Upper lobe of left lung (tissue), 6 donors: ENCODE results near the gene SH3TC2. TPM values are rescaled to one million over a fixed set of nuclear protein-coding genes. Genes with fewer than 3 reads are reported as not detected.

Experiments
- ATAC-seq, 2 donors: fragments of 200-7000 bp; cut with Tn5 transposase; one replicate each; pipeline ENCODE4 v1.9.1; 2022; ENCODE audit warnings: mild to moderate bottlenecking in 2 of 2, moderate library complexity in 2 of 2; ENCODE audit not compliant: low FRiP score in 2 of 2
- DNase-seq, 2 donors: peaks; one replicate each; pipeline ENCODE4 v3.0.0-alpha.2; 2019 to 2020
- H3K27ac ChIP-seq, 4 donors: fragments of 200-600 bp; sonication (generic); one replicate each; pipeline ENCODE4 v1.5.1; 2016 to 2019
- H3K27me3 ChIP-seq, 4 donors: fragments of 200-600 bp; sonication (generic); one replicate each; pipeline ENCODE4 v1.5.1; 2017 to 2019
- H3K36me3 ChIP-seq, 4 donors: fragments of 200-600 bp; sonication (generic); one replicate each; pipeline ENCODE4 v1.5.1; 2016 to 2019
- H3K4me1 ChIP-seq, 4 donors: fragments of 200-600 bp; sonication (generic); one replicate each; pipeline ENCODE4 v1.5.1; 2018 to 2019
- H3K4me3 ChIP-seq, 4 donors: fragments of 200-600 bp; sonication (generic); one replicate each; pipeline ENCODE4 v1.5.1; 2017 to 2019; ENCODE audit warnings: mild to moderate bottlenecking in 2 of 4, moderate library complexity in 1 of 4
- H3K9me3 ChIP-seq, 4 donors: fragments of 200-600 bp; sonication (generic); one replicate each; pipeline ENCODE4 v1.5.1; 2018 to 2019
- CTCF ChIP-seq, 6 experiments: fragments of 450-650 bp in 4 of 6; fragments of 200-600 bp in 2 of 6; sonication (generic) in 2 of 6; IDR thresholded peaks; one replicate each; pipeline ENCODE4 v1.5.1; 2016 to 2019; ENCODE audit warnings: antibody characterized with exemption in 6 of 6
- EP300 ChIP-seq, 4 donors: sonication (generic); formaldehyde crosslinking; IDR thresholded peaks; one replicate each; pipeline ENCODE4 v1.5.1; 2017; ENCODE audit warnings: antibody characterized with exemption in 4 of 4, control low read depth in 2 of 4
- POLR2A ChIP-seq, 4 donors: fragments of 450-650 bp; IDR thresholded peaks; one replicate each; pipeline ENCODE4 v1.5.1; 2016 to 2017; ENCODE audit warnings: antibody characterized with exemption in 4 of 4, mild to moderate bottlenecking in 2 of 4
- POLR2AphosphoS5 ChIP-seq, 2 donors: sonication (generic); formaldehyde crosslinking; IDR thresholded peaks; one replicate each; pipeline ENCODE4 v1.5.1; 2017; ENCODE audit warnings: antibody characterized with exemption in 2 of 2
- WGBS, 2 donors: methylation state at CpG; one replicate each; pipeline ENCODE4 v1.1.5; 2017 to 2018; 5-methylcytosine and 5-hydroxymethylcytosine counted together
- total RNA-seq, 6 donors: library from RNA; depleted of rRNA in 4 of 6; stranded (reverse); fragments of >200 nt in 4 of 6; gene quantifications; one replicate each; pipeline versions ENCODE4 v1.1.0 to v1.2.1, GENCODE V29; 2016 to 2021
- donor health status: DM: no; HTN: no; CAD: no; lungs with moderate emphysema.
- donor health status: DM: no; HTN: yes; CAD: no; lungs with severe emphysema.

SH3TC2 gene
- total RNA-seq, 6 donors from 2014 or later = under 0.01 to 3.1 (median 1.2) TPM

DNA sequence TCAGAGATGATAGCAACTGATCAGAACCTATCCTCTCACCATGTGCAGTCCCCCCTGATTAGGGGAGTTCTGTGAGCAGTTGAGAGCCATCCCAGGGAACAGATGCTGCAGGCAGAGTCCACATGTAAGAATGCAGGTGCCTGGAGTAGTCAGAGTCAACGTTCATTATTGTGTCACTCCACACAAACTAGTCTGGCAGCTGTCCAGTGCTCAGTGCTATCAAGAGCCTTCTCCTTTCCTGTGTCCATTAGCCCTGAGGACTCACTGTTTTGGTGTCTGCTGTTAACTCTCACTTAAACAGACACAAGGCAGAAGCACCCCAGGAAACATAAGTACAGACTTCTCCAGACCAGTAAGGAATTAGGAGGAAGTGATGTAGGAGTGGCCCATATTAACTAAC is 2.5 kb downstream of the SH3TC2 start:
- Histone ChIP-seq H3K36me3 (no peaks in the 10 kb centered on the region), H3K4me1 (peaks cover 15 to 37% (median 22%) of the 10 kb centered on the region in 4 donors), H3K9me3 (no peaks in the 10 kb centered on the region), H3K27ac (peak overlapping the region in 2 of 4 donors; percentile 2 to 81), H3K27me3 (no peaks in the 10 kb centered on the region), H3K4me3 (no peak overlapping the region)
- WGBS, 2 donors = 0% methylated on average over 1 of the region's 1 CpG; no CpG with 5 or more reads in 1 of the 2 donors
- peak in 1 of 2 donors; percentile 42 for DNase-seq
- no peak for TF ChIP-seq CTCF (IDR thresholded peaks at IDR 0.05)
- no peak for TF ChIP-seq POLR2AphosphoS5 (IDR thresholded peaks at IDR 0.05)
- TF ChIP-seq POLR2A (IDR thresholded peaks at IDR 0.05) = no peak
- no peak for TF ChIP-seq EP300 (IDR thresholded peaks at IDR 0.05)
- no peak for ATAC-seq

GRCh38 chr5:149056616-149057165 is 6.2 kb downstream of the SH3TC2 start:
- no peak overlapping the region for H3K4me3 ChIP-seq
- no peaks in the 10 kb centered on the region for H3K9me3 ChIP-seq
- H3K27ac ChIP-seq = no peak overlapping the region
- no peak for TF ChIP-seq POLR2AphosphoS5 (IDR thresholded peaks at IDR 0.05)
- TF ChIP-seq POLR2A (IDR thresholded peaks at IDR 0.05) = no peak
- no peak for TF ChIP-seq EP300 (IDR thresholded peaks at IDR 0.05)
- no peak for TF ChIP-seq CTCF (IDR thresholded peaks at IDR 0.05)
- H3K36me3 ChIP-seq = no peaks in the 10 kb centered on the region
- H3K27me3 ChIP-seq = no peaks in the 10 kb centered on the region
- peaks cover 0 to 5% (median 5%) of the 10 kb centered on the region in 4 donors for H3K4me1 ChIP-seq
- DNase-seq (no peak), ATAC-seq (no peak)
- 75 to 84% methylated on average over 3 of the region's 3 CpGs for WGBS, 2 donors

GRCh38 chr5:149054416-149054815 is 8.4 kb downstream of the SH3TC2 start:
- H3K4me3 ChIP-seq = no peak overlapping the region
- no peaks in the 10 kb centered on the region for H3K9me3 ChIP-seq
- H3K36me3 ChIP-seq = no peaks in the 10 kb centered on the region
- 83 to 88% methylated on average over 2 of the region's 2 CpGs for WGBS, 2 donors
- no peaks in the 10 kb centered on the region for H3K27me3 ChIP-seq
- H3K4me1 ChIP-seq = no peaks in the 10 kb centered on the region
- DNase-seq = no peak
- TF ChIP-seq EP300 (IDR thresholded peaks at IDR 0.05) (no peak), POLR2AphosphoS5 (IDR thresholded peaks at IDR 0.05) (no peak)
- H3K27ac ChIP-seq = no peak overlapping the region
- ATAC-seq = no peak

- Histone ChIP-seq H3K4me1 (no peaks in the 10 kb centered on the region), H3K27ac (no peak overlapping the region), H3K9me3 (no peaks in the 10 kb centered on the region), H3K36me3 (no peaks in the 10 kb centered on the region), H3K27me3 (no peaks in the 10 kb centered on the region), H3K4me3 (no peak overlapping the region)
- WGBS, 2 donors = 64 to 69% methylated on average over 1 to 2 of the region's 2 CpGs
- TF ChIP-seq CTCF (IDR thresholded peaks at IDR 0.05) (no peak), EP300 (IDR thresholded peaks at IDR 0.05) (no peak)
- DNase-seq = no peak
- no peak for ATAC-seq
These were observed 9.7 kb downstream of the SH3TC2 start for GRCh38 chr5:149053072-149053695.

DNA sequence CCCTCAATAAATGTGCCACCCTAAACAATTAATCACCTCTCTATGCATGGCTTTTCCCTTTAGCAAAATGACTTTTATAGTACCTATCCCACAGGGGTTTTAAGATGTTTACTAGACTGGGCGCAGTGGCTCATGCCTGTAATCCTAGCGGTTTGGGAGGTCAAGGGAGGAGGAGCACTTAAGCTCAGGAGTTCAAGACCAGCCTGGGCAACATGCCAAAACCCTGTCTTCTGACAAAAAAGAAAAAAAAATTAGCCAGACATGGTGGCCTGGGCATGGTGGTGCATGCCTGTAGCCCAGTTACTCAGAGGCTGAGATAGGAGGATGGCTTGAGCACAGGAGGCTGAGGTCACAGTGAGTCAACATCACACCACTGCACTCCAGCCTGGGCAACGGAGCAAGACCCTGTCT is 13.5 kb downstream of the SH3TC2 start:
- no peak for TF ChIP-seq EP300 (IDR thresholded peaks at IDR 0.05)
- TF ChIP-seq POLR2AphosphoS5 (IDR thresholded peaks at IDR 0.05) = no peak
- no peak for TF ChIP-seq POLR2A (IDR thresholded peaks at IDR 0.05)
- TF ChIP-seq CTCF (IDR thresholded peaks at IDR 0.05) = no peak
- ATAC-seq = no peak
- no peaks in the 10 kb centered on the region for H3K9me3 ChIP-seq
- H3K4me1 ChIP-seq = no peaks in the 10 kb centered on the region
- H3K27ac ChIP-seq = no peak overlapping the region
- no peak for DNase-seq
- no peak overlapping the region for H3K4me3 ChIP-seq
- WGBS, 2 donors = 80 to 85% methylated on average over 3 of the region's 3 CpGs
- no peaks in the 10 kb centered on the region for H3K27me3 ChIP-seq
- no peaks in the 10 kb centered on the region for H3K36me3 ChIP-seq
